Type B pancreatic cell (in vitro differentiated cells): Measurements from ENCODE around the gene MROH8. TPM values are rescaled to one million over a fixed set of nuclear protein-coding genes. Genes with fewer than 3 reads are reported as not detected.
"Not testable (repeated sequence)": the region's sequence is repeated elsewhere in the genome, so short reads cannot be mapped to it uniquely, and the experiment has no call there.

Source experiments
- DNase-seq: peaks from one replicate; pipeline ENCODE4 v3.0.0; 2021; ENCODE audit warnings: mixed read lengths; ENCODE audit not compliant: unreplicated experiment; ENCODE audit errors: extremely low spot score
- H3K27ac Mint-ChIP-seq: 2 replicates; pipeline ENCODE4 v1.8.0; 2021; ENCODE audit warnings: mild to moderate bottlenecking, mixed read lengths
- H3K27me3 Mint-ChIP-seq: 2 replicates; pipeline ENCODE4 v1.8.0; 2021; ENCODE audit warnings: mixed read lengths
- H3K36me3 Mint-ChIP-seq: 2 replicates; pipeline ENCODE4 v1.8.0; 2021; ENCODE audit warnings: mixed read lengths
- H3K4me1 Mint-ChIP-seq: one replicate; pipeline ENCODE4 v1.8.0; 2021; ENCODE audit warnings: mixed read lengths; ENCODE audit not compliant: unreplicated experiment
- H3K4me3 Mint-ChIP-seq: 2 replicates; pipeline ENCODE4 v1.8.0; 2021; ENCODE audit warnings: mild to moderate bottlenecking, mixed read lengths
- H3K9me3 Mint-ChIP-seq: 2 replicates; pipeline ENCODE4 v1.8.0; 2021; ENCODE audit warnings: mixed read lengths
- total RNA-seq: library from RNA; stranded (reverse); gene quantifications from 2 replicates; pipeline ENCODE4 v1.2.1, GENCODE V29; 2021; ENCODE audit warnings: low replicate concordance
- TF ChIP-seq, protein P1 (sequence below): fragments of 200-600 bp; sonication (generic); conservative IDR thresholded peaks from 2 replicates; pipeline ENCODE4 v1.5.0; 2021; ENCODE audit warnings: antibody characterized with exemption, mild to moderate bottlenecking

MROH8 gene
- total RNA-seq, 1 donor from 2014 or later = 4.8 TPM

GRCh38 chr20:37154684-37155298, 24.6 kb downstream of the MROH8 start:
- H3K27ac Mint-ChIP-seq = no peak overlapping the region
- no peaks in the 10 kb centered on the region for H3K9me3 Mint-ChIP-seq
- H3K4me1 Mint-ChIP-seq = no peaks in the 10 kb centered on the region
- no peaks in the 10 kb centered on the region for H3K36me3 Mint-ChIP-seq
- H3K27me3 Mint-ChIP-seq = no peaks in the 10 kb centered on the region
- no peak for DNase-seq
- TF ChIP-seq, protein P1, sequence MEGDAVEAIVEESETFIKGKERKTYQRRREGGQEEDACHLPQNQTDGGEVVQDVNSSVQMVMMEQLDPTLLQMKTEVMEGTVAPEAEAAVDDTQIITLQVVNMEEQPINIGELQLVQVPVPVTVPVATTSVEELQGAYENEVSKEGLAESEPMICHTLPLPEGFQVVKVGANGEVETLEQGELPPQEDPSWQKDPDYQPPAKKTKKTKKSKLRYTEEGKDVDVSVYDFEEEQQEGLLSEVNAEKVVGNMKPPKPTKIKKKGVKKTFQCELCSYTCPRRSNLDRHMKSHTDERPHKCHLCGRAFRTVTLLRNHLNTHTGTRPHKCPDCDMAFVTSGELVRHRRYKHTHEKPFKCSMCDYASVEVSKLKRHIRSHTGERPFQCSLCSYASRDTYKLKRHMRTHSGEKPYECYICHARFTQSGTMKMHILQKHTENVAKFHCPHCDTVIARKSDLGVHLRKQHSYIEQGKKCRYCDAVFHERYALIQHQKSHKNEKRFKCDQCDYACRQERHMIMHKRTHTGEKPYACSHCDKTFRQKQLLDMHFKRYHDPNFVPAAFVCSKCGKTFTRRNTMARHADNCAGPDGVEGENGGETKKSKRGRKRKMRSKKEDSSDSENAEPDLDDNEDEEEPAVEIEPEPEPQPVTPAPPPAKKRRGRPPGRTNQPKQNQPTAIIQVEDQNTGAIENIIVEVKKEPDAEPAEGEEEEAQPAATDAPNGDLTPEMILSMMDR = no peak
- no peak overlapping the region for H3K4me3 Mint-ChIP-seq

DNA sequence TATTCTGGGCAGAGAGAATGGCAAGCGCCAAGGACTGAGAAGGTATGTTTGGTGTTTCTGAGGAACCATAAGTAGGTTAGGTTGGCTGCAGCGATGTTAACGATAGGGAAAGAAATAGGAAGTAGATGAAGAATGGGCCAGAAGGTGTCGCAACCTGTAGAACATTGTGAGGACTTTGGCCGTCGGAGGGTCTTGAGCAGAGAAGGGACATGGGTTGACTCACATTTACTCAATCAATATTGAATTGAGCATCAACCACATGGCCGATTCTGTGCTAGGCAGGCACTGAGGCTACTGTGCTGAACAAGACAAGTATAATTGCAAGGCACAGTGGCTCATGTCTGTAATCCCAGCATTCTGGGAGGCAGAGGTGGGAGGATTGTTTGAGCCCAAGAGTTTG, 27.1 kb downstream of the MROH8 start:
- H3K36me3 Mint-ChIP-seq = no peaks in the 10 kb centered on the region
- no peak overlapping the region for H3K27ac Mint-ChIP-seq
- no peak for DNase-seq
- H3K4me1 Mint-ChIP-seq = no peaks in the 10 kb centered on the region
- H3K27me3 Mint-ChIP-seq = no peaks in the 10 kb centered on the region
- H3K9me3 Mint-ChIP-seq = no peaks in the 10 kb centered on the region
- TF ChIP-seq, protein P1 = no peak
- H3K4me3 Mint-ChIP-seq = no peak overlapping the region

GRCh38 chr20:37151529-37151928, 27.8 kb downstream of the MROH8 start:
- H3K27me3 Mint-ChIP-seq = no peaks in the 10 kb centered on the region
- DNase-seq = no peak
- no peaks in the 10 kb centered on the region for H3K36me3 Mint-ChIP-seq
- TF ChIP-seq, protein P1 = no peak
- no peak overlapping the region for H3K4me3 Mint-ChIP-seq
- H3K27ac Mint-ChIP-seq = no peak overlapping the region
- no peaks in the 10 kb centered on the region for H3K9me3 Mint-ChIP-seq
- no peaks in the 10 kb centered on the region for H3K4me1 Mint-ChIP-seq

- not testable (repeated sequence) for H3K27ac Mint-ChIP-seq, H3K36me3 Mint-ChIP-seq, DNase-seq, H3K9me3 Mint-ChIP-seq, H3K4me3 Mint-ChIP-seq, H3K4me1 Mint-ChIP-seq, H3K27me3 Mint-ChIP-seq
Observed at GRCh38 chr20:37150864-37151263, 28.5 kb downstream of the MROH8 start.

DNA sequence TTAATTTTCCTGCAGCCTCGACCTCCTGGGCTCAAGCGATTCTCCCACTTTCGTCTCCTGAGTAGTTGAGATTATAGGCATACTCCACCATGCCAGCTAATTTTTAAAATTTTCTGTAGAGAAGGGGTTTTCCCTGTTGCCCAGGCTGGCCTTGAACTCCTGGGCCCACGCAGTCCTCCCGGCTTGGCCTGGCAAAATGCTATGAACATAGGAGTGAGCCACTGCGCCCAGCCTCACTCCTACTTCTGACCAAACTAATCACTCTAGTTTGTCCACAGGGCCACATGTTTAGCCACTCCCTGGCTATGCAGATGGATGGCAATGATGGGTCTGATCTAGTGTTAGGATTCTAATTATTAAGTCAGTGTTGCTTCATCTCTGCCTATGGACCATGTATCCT, 32.1 kb downstream of the MROH8 start:
- no peak for DNase-seq
- Mint-ChIP-seq H3K9me3 (no peaks in the 10 kb centered on the region), H3K27ac (no peak overlapping the region), H3K4me3 (no peak overlapping the region), H3K27me3 (no peaks in the 10 kb centered on the region), H3K4me1 (no peaks in the 10 kb centered on the region), H3K36me3 (no peaks in the 10 kb centered on the region)
- TF ChIP-seq, protein P1 = no peak

GRCh38 chr20:37144856-37145404, 34.4 kb downstream of the MROH8 start:
- TF ChIP-seq, protein P1 = no peak
- no peaks in the 10 kb centered on the region for H3K36me3 Mint-ChIP-seq
- H3K27ac Mint-ChIP-seq = no peak overlapping the region
- H3K4me3 Mint-ChIP-seq = no peak overlapping the region
- no peaks in the 10 kb centered on the region for H3K9me3 Mint-ChIP-seq
- no peak for DNase-seq
- no peaks in the 10 kb centered on the region for H3K4me1 Mint-ChIP-seq
- H3K27me3 Mint-ChIP-seq = no peaks in the 10 kb centered on the region
